OCI-LY3 (cell line): ENCODE results near the gene MPPED1.

Experiments
- EZH2phosphoT487 ChIP-seq: fragments of 200-600 bp; shearing (Covaris generic); IDR thresholded peaks from 2 replicates; pipeline ENCODE4 v1.6.1; 2018; ENCODE audit warnings: antibody characterized with exemption, mixed run types, low read depth
- TF ChIP-seq, protein P1 (sequence below): fragments of 200-600, 300-600 bp; sonication (generic); IDR thresholded peaks from 2 replicates; pipeline ENCODE4 v1.5.1; 2014; ENCODE audit warnings: antibody characterized with exemption, low read length, low read depth

DNA sequence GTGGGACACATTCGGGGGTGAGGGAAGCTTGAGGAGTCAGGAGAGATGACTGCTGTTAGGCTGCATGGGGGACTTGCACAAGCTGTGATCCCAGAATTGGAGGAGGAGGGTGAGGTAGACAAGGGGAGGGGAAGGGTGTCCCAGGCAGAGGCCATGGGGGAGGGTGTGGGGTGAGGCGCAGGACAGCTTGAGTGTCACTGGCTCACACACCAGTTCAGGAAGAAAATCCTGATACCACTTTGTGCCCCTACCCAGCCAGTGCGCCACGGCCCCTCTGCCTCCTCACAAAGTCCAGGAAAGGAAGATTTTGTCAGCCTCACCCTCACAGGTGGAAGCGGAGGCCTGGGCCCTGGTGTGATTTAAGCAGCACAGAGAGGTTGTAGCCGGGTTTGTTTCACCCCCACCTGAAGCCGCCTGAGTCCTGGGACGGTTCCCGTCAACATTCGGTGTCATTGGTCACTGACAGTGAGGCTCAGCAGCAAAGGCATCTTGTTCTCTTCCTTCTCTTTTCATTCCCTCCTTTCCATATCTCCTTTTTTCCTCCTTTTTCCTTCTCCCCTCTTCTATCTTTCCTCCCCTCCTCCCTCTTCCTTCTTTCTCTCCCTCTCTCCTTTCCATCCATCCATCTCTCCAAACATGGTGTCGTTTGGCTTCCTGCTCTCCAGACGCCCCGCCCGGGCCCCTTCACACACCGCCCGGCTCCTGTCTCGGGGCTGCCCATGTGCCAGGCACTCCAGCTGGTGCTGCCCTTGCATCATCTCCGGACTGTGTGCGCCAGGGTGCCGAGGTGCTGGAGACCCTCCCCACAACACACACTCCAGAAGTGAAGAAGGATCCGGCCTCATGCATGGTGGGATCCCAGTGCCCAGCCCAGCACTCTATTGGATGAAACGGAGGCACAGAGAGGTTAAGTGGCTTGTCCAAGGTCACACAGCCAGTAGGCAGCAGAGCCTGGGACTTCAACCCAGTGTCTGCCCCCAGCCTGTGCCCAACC lies 89.3 kb downstream of the MPPED1 start:
- TF ChIP-seq, protein P1, sequence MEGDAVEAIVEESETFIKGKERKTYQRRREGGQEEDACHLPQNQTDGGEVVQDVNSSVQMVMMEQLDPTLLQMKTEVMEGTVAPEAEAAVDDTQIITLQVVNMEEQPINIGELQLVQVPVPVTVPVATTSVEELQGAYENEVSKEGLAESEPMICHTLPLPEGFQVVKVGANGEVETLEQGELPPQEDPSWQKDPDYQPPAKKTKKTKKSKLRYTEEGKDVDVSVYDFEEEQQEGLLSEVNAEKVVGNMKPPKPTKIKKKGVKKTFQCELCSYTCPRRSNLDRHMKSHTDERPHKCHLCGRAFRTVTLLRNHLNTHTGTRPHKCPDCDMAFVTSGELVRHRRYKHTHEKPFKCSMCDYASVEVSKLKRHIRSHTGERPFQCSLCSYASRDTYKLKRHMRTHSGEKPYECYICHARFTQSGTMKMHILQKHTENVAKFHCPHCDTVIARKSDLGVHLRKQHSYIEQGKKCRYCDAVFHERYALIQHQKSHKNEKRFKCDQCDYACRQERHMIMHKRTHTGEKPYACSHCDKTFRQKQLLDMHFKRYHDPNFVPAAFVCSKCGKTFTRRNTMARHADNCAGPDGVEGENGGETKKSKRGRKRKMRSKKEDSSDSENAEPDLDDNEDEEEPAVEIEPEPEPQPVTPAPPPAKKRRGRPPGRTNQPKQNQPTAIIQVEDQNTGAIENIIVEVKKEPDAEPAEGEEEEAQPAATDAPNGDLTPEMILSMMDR, result no peak
- no peak for TF ChIP-seq EZH2phosphoT487
